ENCODE data around the gene CCDC77. TPM values are rescaled to one million over a fixed set of nuclear protein-coding genes. Genes with fewer than 3 reads are reported as not detected.

Gene CCDC77
- total and polyA plus RNA-seq, 9 donors, result 4.2 to 10.7 (median 6.0) TPM

GRCh38 chr12:454833-455232, 53.4 kb downstream of the CCDC77 start:
- Histone ChIP-seq H3K27me3 (no peaks in the 10 kb centered on the region), H3K27ac (no peak overlapping the region), H3K36me3 (no peaks in the 10 kb centered on the region), H3K4me3 (no peak overlapping the region), H3K9me3 (no peaks in the 10 kb centered on the region), H3K4me1 (ENCODE audit: insufficient read depth) (peaks cover 2% of the 10 kb centered on the region)
- TF ChIP-seq EP300 (IDR thresholded peaks at IDR 0.05) (no peak), CTCF (IDR thresholded peaks at IDR 0.05) (no peak), POLR2A (IDR thresholded peaks at IDR 0.05) (no peak)
- intact Hi-C loops (cut with DNase I), result loop anchor here (5.0 kb wide), 1 partner anchor 92 kb away; no protein-coding TSS in a partner anchor
- no peak for DNase-seq
- 41 to 62% (median 61%) methylated on average over 1 of the region's 1 CpG for WGBS, 3 donors

GRCh38 chr12:455821-456220, 54.4 kb downstream of the CCDC77 start:
- no peak for TF ChIP-seq EP300 (IDR thresholded peaks at IDR 0.05)
- no peak for TF ChIP-seq CTCF (IDR thresholded peaks at IDR 0.05)
- no peak for TF ChIP-seq POLR2A (IDR thresholded peaks at IDR 0.05)
- Histone ChIP-seq H3K4me3 (no peak overlapping the region), H3K27ac (no peak overlapping the region), H3K36me3 (no peaks in the 10 kb centered on the region), H3K9me3 (no peaks in the 10 kb centered on the region), H3K27me3 (no peaks in the 10 kb centered on the region), H3K4me1 (ENCODE audit: insufficient read depth) (peaks cover 2% of the 10 kb centered on the region)
- DNase-seq, result no peak
- intact Hi-C loops (cut with DNase I), result loop anchor here in 1 of 4 donors (5.0 kb wide), 1 partner anchor 91 kb away; no protein-coding TSS in a partner anchor
- 25 to 32% (median 30%) methylated on average over 2 of the region's 2 CpGs for WGBS, 3 donors

GRCh38 chr12:457676-458075, 56.2 kb downstream of the CCDC77 start:
- H3K27me3 ChIP-seq, result no peaks in the 10 kb centered on the region
- H3K4me1 ChIP-seq (ENCODE audit: insufficient read depth), result peaks cover 2% of the 10 kb centered on the region
- no peaks in the 10 kb centered on the region for H3K9me3 ChIP-seq
- H3K36me3 ChIP-seq, result no peaks in the 10 kb centered on the region
- intact Hi-C loops (cut with DNase I), result loop anchor here in 1 of 4 donors (5.0 kb wide), 1 partner anchor 90 kb away; no protein-coding TSS in a partner anchor
- DNase-seq, result no peak
- H3K27ac ChIP-seq, result no peak overlapping the region
- H3K4me3 ChIP-seq, result no peak overlapping the region
- 90 to 98% (median 95%) methylated on average over 4 of the region's 4 CpGs for WGBS, 3 donors
- no peak for TF ChIP-seq CTCF (IDR thresholded peaks at IDR 0.05)
- no peak for TF ChIP-seq POLR2A (IDR thresholded peaks at IDR 0.05)
- TF ChIP-seq EP300 (IDR thresholded peaks at IDR 0.05), result no peak

- H3K27me3 ChIP-seq, result no peaks in the 10 kb centered on the region
These were observed 57.6 kb downstream of the CCDC77 start for GRCh38 chr12:459050-459429.

More at GRCh38 chr12:459050-459429, 57.6 kb downstream of the CCDC77 start:
- Histone ChIP-seq H3K36me3 (no peaks in the 10 kb centered on the region), H3K4me1 (ENCODE audit: insufficient read depth) (peaks cover 2% of the 10 kb centered on the region), H3K27ac (no peak overlapping the region), H3K9me3 (no peaks in the 10 kb centered on the region), H3K4me3 (peak overlapping the region; percentile 49)
- WGBS, 3 donors, result 19 to 51% (median 26%) methylated on average over 5 of the region's 5 CpGs
- intact Hi-C loops (cut with DNase I), result loop anchor here in 1 of 4 donors (5.0 kb wide), 1 partner anchor 88 kb away; no protein-coding TSS in a partner anchor
- TF ChIP-seq POLR2A (IDR thresholded peaks at IDR 0.05) (no peak), CTCF (IDR thresholded peaks at IDR 0.05) (no peak), EP300 (IDR thresholded peaks at IDR 0.05) (no peak)
- no peak for DNase-seq

Measured in ovary (tissue), 9 donors.